Fibroblast of lung (primary cell): ENCODE measurements around the gene SPACA7. TPM values are rescaled to one million over a fixed set of nuclear protein-coding genes. Genes with fewer than 3 reads are reported as not detected.

Experiments
- DNase-seq, 2 donors: peaks; one replicate each; pipeline versions ENCODE4 v3.0.0 to v3.0.0-alpha.2; 2010; ENCODE audit warnings: low read depth in 2 of 2
- H2AFZ ChIP-seq: 2 replicates; pipeline ENCODE4 v1.5.1; 2012; ENCODE audit warnings: low read length, control low read depth, inconsistent platforms
- H3K27ac ChIP-seq: 2 replicates; pipeline ENCODE4 v1.5.1; 2011; ENCODE audit warnings: low read length, control low read depth; ENCODE audit not compliant: insufficient read depth
- H3K27me3 ChIP-seq: 2 replicates; pipeline ENCODE4 v1.5.1; 2011; ENCODE audit warnings: mild to moderate bottlenecking, low read length; ENCODE audit not compliant: control insufficient read depth, insufficient read depth
- H3K36me3 ChIP-seq: 2 replicates; pipeline ENCODE4 v1.5.1; 2011; ENCODE audit warnings: low read length; ENCODE audit not compliant: control insufficient read depth, insufficient read depth
- H3K4me1 ChIP-seq: 2 replicates; pipeline ENCODE4 v1.5.1; 2011; ENCODE audit warnings: low read length; ENCODE audit not compliant: control insufficient read depth, insufficient read depth; ENCODE audit errors: extremely low read depth
- H3K4me2 ChIP-seq: 2 replicates; pipeline ENCODE4 v1.5.1; 2011; ENCODE audit warnings: low read length, control low read depth; ENCODE audit not compliant: insufficient read depth; ENCODE audit errors: extremely low read depth
- H3K4me3 ChIP-seq, 4 experiments: fragments of 200-600 bp in 1 of 4; sonication (generic) in 1 of 4; replicated peaks in 1 of 4; 2 replicates each; pipeline ENCODE4 v1.5.1; 2011 to 2016; ENCODE audit warnings: low read length in 4 of 4, low read depth in 3 of 4, mild to moderate bottlenecking in 3 of 4, control low read depth in 2 of 4, inconsistent platforms in 1 of 4, mixed read lengths in 1 of 4; ENCODE audit not compliant: insufficient read depth in 1 of 4; ENCODE audit errors: control extremely low read depth in 1 of 4
- H3K79me2 ChIP-seq: 2 replicates; pipeline ENCODE4 v1.5.1; 2012; ENCODE audit warnings: mild to moderate bottlenecking, low read length, inconsistent platforms; ENCODE audit not compliant: control insufficient read depth, insufficient read depth
- H3K9ac ChIP-seq: 2 replicates; pipeline ENCODE4 v1.5.1; 2011; ENCODE audit warnings: mild to moderate bottlenecking, low read length, control low read depth; ENCODE audit not compliant: insufficient read depth
- H3K9me3 ChIP-seq: 2 replicates; pipeline ENCODE4 v1.5.1; 2012; ENCODE audit warnings: low read depth, low read length; ENCODE audit not compliant: control insufficient read depth, insufficient read depth
- H4K20me1 ChIP-seq: 2 replicates; pipeline ENCODE4 v1.5.1; 2011; ENCODE audit warnings: low read length; ENCODE audit not compliant: control insufficient read depth, insufficient read depth; ENCODE audit errors: extremely low read depth
- EZH2 ChIP-seq: IDR thresholded peaks from 2 replicates; pipeline ENCODE4 v1.5.1; 2012; ENCODE audit warnings: low read length, control low read depth, mild to moderate bottlenecking; ENCODE audit errors: missing control alignments
- polyA plus RNA-seq, 2 donors: library from polyadenylated mRNA; depleted of rRNA in 1 of 2; stranded (reverse) in 1 of 2; unstranded in 1 of 2; fragments of >200 nt; gene quantifications; 2 replicates each; pipeline ENCODE4 v1.2.1, GENCODE V29; 2011 to 2012; ENCODE audit warnings: missing spikeins in 1 of 2
- total RNA-seq: library from RNA; depleted of rRNA; stranded (reverse); fragments of >200 nt; gene quantifications from 2 replicates; pipeline ENCODE4 v1.2.1, GENCODE V29; 2014
- TF ChIP-seq, protein P1 (sequence below), 2 donors: IDR thresholded peaks in 1 of 2; conservative IDR thresholded peaks in 1 of 2; 1 replicate in 1 of 2; 2 replicates in 1 of 2; pipeline ENCODE4 v1.5.1; 2011 to 2012; ENCODE audit warnings: low read length in 2 of 2, control low read depth in 1 of 2, inconsistent platforms in 1 of 2, low read depth in 1 of 2, mild to moderate bottlenecking in 1 of 2

The SPACA7 gene
- total and polyA plus RNA-seq, 2 donors (not counting 1 experiment from before 2014, with no cell fraction given): not detected

DNA sequence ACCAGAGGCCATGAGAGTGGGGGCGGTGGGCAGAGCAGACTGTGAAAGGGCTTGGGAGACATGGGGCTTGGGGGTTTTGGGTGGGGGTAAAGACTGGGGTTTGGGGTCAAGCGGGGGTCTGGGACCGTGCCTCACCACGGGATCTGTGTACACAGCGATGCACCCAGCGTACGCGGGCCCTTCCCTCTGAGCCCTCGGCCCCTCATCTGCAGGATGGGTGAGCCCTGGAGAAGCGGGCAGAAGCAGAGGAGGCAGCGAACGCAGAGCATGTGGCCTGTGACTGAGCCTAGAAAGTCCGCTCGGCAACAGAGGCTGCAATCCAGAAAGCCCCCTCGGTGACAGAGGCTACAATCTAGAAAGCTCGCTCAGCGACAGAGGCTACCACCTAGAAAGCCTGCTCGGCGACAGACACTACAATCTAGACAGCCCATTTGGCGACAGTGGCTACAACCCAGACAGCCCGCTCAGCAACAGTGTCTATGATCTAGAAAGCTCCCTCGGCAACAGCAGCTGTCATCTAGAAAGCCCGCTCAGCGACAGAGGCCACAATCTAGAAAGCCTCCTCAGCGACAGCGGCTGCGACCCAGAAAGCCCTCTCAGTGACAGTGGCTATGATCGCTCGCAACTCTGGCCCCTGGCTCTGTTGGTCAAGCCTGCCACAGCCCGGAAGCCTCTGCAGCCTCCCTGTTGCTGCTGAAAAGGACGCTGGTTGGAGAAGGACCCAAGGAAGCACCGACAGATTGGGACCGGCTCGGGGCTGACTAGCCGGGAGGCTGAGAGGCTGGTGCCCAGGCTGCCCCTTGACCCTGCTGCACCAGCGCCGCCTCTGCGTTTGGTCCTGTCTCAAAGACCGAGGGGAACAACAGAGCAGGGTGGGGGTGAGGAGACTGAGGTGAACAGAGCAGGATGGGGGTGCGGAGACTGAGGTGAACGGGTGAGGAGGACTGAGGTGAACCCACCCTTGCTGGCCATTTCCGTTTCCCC is 68.6 kb downstream of the SPACA7 start:
- Histone ChIP-seq H2AFZ (no peak overlapping the region), H3K27ac (no peak overlapping the region), H3K79me2 (no peaks in the 10 kb centered on the region), H3K4me3 (no peak overlapping the region), H3K27me3 (no peaks in the 10 kb centered on the region), H3K9ac (no peak overlapping the region), H3K36me3 (no peaks in the 10 kb centered on the region), H3K4me1 (no peaks in the 10 kb centered on the region), H4K20me1 (no peaks in the 10 kb centered on the region), H3K9me3 (no peaks in the 10 kb centered on the region), H3K4me2 (no peak overlapping the region)
- DNase-seq: no peak
- TF ChIP-seq, protein P1, sequence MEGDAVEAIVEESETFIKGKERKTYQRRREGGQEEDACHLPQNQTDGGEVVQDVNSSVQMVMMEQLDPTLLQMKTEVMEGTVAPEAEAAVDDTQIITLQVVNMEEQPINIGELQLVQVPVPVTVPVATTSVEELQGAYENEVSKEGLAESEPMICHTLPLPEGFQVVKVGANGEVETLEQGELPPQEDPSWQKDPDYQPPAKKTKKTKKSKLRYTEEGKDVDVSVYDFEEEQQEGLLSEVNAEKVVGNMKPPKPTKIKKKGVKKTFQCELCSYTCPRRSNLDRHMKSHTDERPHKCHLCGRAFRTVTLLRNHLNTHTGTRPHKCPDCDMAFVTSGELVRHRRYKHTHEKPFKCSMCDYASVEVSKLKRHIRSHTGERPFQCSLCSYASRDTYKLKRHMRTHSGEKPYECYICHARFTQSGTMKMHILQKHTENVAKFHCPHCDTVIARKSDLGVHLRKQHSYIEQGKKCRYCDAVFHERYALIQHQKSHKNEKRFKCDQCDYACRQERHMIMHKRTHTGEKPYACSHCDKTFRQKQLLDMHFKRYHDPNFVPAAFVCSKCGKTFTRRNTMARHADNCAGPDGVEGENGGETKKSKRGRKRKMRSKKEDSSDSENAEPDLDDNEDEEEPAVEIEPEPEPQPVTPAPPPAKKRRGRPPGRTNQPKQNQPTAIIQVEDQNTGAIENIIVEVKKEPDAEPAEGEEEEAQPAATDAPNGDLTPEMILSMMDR (conservative IDR thresholded peaks at IDR 0.05 in 1 of 2, IDR thresholded peaks at IDR 0.05 in 1 of 2; ENCODE audit: low read depth in 1 of 2, low read length in 2 of 2): no peak
- no peak for TF ChIP-seq EZH2

DNA sequence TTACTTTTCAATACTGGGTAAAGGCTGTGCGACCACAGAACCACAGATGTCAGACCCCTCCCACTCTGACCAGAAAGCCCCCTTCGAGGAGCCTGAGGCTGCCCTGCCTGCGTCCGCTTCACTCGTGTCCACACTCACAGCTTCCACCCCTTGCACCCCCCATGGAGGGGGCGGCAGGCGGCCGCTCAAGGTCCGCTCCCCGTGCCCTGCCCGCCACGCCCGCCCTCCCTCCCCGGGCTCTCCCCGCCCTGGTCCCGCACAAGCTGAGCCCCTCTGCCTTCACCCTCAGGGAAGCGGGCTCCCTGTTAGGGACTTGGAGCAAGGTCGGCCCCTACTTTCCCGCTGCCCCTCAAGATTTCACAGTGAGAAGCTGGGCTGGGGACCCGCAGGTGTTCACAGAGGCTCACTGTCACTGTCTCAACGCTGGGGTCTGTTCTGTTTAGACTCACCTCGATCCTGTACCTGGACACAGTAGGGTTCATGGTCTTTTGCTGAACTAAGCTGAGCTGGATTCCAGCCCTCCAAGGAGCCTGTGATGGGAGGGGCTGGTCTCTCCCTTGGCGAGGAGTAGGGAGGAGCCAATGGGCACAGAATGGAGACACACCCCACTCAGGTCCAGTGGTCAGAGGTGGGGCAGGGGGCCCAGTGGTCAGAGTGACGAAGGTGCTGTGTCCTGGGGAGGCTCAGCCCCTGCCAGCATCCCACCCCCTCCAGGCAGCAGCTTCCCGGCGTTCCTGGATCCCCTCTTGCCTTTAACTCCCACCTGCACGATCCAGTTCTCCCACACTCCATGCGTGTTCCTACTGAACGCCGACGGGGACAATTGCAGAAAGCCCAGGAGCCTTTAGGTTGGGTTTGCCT is 69.5 kb downstream of the SPACA7 start:
- H3K9me3 ChIP-seq: no peaks in the 10 kb centered on the region
- H3K9ac ChIP-seq: no peak overlapping the region
- no peaks in the 10 kb centered on the region for H4K20me1 ChIP-seq
- no peaks in the 10 kb centered on the region for H3K4me1 ChIP-seq
- no peak overlapping the region for H2AFZ ChIP-seq
- H3K27ac ChIP-seq: no peak overlapping the region
- H3K36me3 ChIP-seq: no peaks in the 10 kb centered on the region
- no peaks in the 10 kb centered on the region for H3K27me3 ChIP-seq
- H3K4me2 ChIP-seq: no peak overlapping the region
- DNase-seq: no peak
- TF ChIP-seq, protein P1 (conservative IDR thresholded peaks at IDR 0.05 in 1 of 2, IDR thresholded peaks at IDR 0.05 in 1 of 2; ENCODE audit: low read depth in 1 of 2, low read length in 2 of 2): no peak
- no peak for TF ChIP-seq EZH2
- no peak overlapping the region for H3K4me3 ChIP-seq
- no peaks in the 10 kb centered on the region for H3K79me2 ChIP-seq

DNA sequence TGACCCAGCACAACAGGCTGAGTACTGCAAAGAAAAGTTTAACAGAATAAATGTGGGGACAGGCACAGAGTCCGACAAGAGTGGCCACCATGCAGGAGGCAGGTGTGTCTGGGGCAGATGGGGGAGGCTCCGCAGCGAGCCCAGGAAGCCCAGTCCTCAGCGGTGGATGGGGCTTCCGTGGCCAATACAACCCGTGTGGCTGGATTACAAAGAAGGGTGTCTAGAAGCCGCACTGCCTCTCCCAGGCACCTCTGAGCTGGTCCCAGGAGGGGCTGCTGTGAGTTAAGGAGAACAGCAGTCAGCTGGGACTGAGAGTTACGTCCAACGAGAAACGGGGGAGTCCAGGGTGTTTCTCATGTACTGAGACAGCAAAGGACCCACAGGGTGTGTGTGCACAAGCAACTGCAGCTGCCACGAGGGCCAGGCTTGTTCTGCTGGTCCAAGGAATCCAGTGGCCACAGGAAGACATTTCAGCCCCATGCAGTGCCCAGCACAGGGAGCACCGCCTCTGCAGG is 70.2 kb downstream of the SPACA7 start:
- no peak for TF ChIP-seq EZH2
- TF ChIP-seq, protein P1 (conservative IDR thresholded peaks at IDR 0.05 in 1 of 2, IDR thresholded peaks at IDR 0.05 in 1 of 2; ENCODE audit: low read depth in 1 of 2, low read length in 2 of 2): no peak
- Histone ChIP-seq H3K79me2 (no peaks in the 10 kb centered on the region), H3K4me3 (no peak overlapping the region), H3K9ac (no peak overlapping the region), H3K4me1 (no peaks in the 10 kb centered on the region), H4K20me1 (no peaks in the 10 kb centered on the region), H3K36me3 (no peaks in the 10 kb centered on the region), H3K27me3 (no peaks in the 10 kb centered on the region), H2AFZ (no peak overlapping the region), H3K27ac (no peak overlapping the region), H3K9me3 (no peaks in the 10 kb centered on the region), H3K4me2 (no peak overlapping the region)
- DNase-seq: no peak
